Activated T-helper 2 cell treated with anti-CD3 and anti-CD28 coated beads, Interferon-gamma antibody, Interleukin-2, Interleukin-4, amounts not matched to agents 10 μg/mL and 5 μg/mL and 100 μg/mL, durations not matched to agents 14 hours and 24 hours and 36 hours (primary cell): Measurements from ENCODE around the gene PRSS1. TPM values are rescaled to one million over a fixed set of nuclear protein-coding genes. Genes with fewer than 3 reads are reported as not detected.

Source experiments
- DNase-seq: peaks from one replicate; pipeline ENCODE4 v3.0.0; 2021; ENCODE audit warnings: low spot score
- H3K27ac Mint-ChIP-seq: one replicate; pipeline ENCODE4 v1.8.0; 2021; ENCODE audit warnings: mixed read lengths
- H3K27me3 Mint-ChIP-seq: one replicate; pipeline ENCODE4 v1.8.0; 2021; ENCODE audit warnings: low read depth, mixed read lengths
- H3K36me3 Mint-ChIP-seq: one replicate; pipeline ENCODE4 v1.8.0; 2021; ENCODE audit warnings: low read depth, mixed read lengths
- H3K4me1 Mint-ChIP-seq: one replicate; pipeline ENCODE4 v1.8.0; 2021; ENCODE audit warnings: low read depth, mixed read lengths
- H3K4me3 Mint-ChIP-seq: one replicate; pipeline ENCODE4 v1.8.0; 2021; ENCODE audit warnings: low read depth, mild to moderate bottlenecking, moderate library complexity, mixed read lengths
- H3K9me3 Mint-ChIP-seq: one replicate; pipeline ENCODE4 v1.8.0; 2021; ENCODE audit warnings: mixed read lengths
- intact Hi-C: fragments of 100-400 bp; cut with micrococcal nuclease; formaldehyde crosslinking; loops from one replicate; pipeline ENCODE4 v1.15.1; 2023
- total RNA-seq: library from RNA; stranded (reverse); gene quantifications from 2 replicates; pipeline ENCODE4 v1.2.3, GENCODE V29; 2022

Gene PRSS1
- total RNA-seq, 1 donor from 2014 or later = not detected

DNA sequence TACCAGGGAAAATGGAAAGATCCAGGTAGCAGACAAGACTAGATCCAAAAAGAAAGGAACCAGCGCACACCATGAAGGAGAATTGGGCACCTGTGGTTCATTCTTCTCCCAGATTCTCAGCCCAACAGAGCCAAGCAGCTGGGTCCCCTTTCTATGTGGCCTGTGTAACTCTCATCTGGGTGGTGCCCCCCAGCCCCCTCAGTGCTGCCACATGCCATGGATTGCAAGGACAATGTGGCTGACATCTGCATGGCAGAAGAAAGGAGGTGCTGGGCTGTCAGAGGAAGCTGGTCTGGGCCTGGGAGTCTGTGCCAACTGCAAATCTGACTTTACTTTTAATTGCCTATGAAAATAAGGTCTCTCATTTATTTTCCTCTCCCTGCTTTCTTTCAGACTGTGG is 42.9 kb downstream of the PRSS1 start:
- no peak for DNase-seq
- Mint-ChIP-seq H3K36me3 (peaks cover 82% of the 10 kb centered on the region), H3K27ac (peak overlapping the region; percentile 93), H3K4me1 (peaks cover 39% of the 10 kb centered on the region), H3K9me3 (no peaks in the 10 kb centered on the region), H3K27me3 (no peaks in the 10 kb centered on the region), H3K4me3 (peak overlapping the region; percentile 78)
- intact Hi-C loops = loop anchor here (10.0 kb wide), 1 partner anchor 1777 kb away; the partner anchor contains the start of gene MRPS33

DNA sequence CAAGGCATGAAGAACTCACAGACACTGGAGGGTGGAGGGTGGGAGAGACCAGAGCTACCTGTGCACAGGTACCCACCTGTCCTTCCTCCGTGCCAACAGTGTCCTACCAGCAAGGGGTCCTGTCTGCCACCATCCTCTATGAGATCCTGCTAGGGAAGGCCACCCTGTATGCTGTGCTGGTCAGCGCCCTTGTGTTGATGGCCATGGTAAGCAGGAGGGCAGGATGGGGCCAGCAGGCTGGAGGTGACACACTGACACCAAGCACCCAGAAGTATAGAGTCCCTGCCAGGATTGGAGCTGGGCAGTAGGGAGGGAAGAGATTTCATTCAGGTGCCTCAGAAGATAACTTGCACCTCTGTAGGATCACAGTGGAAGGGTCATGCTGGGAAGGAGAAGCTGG is 43.3 kb downstream of the PRSS1 start:
- Mint-ChIP-seq H3K36me3 (peaks cover 82% of the 10 kb centered on the region), H3K9me3 (no peaks in the 10 kb centered on the region), H3K4me1 (peaks cover 39% of the 10 kb centered on the region), H3K4me3 (peak overlapping the region; percentile 77), H3K27ac (peak overlapping the region; percentile 93), H3K27me3 (no peaks in the 10 kb centered on the region)
- intact Hi-C loops = loop anchor here (10.0 kb wide), 1 partner anchor 1778 kb away; the partner anchor contains the start of gene MRPS33
- DNase-seq = no peak

GRCh38 chr7:142793156-142793555 is 43.9 kb downstream of the PRSS1 start:
- peaks cover 39% of the 10 kb centered on the region for H3K4me1 Mint-ChIP-seq
- peak overlapping the region; percentile 65 for H3K4me3 Mint-ChIP-seq
- no peak for DNase-seq
- intact Hi-C loops = loop anchor here (10.0 kb wide), 1 partner anchor 1778 kb away; the partner anchor contains the start of gene MRPS33
- peaks cover 82% of the 10 kb centered on the region for H3K36me3 Mint-ChIP-seq
- H3K9me3 Mint-ChIP-seq = no peaks in the 10 kb centered on the region
- no peaks in the 10 kb centered on the region for H3K27me3 Mint-ChIP-seq
- peak overlapping the region; percentile 93 for H3K27ac Mint-ChIP-seq

DNA sequence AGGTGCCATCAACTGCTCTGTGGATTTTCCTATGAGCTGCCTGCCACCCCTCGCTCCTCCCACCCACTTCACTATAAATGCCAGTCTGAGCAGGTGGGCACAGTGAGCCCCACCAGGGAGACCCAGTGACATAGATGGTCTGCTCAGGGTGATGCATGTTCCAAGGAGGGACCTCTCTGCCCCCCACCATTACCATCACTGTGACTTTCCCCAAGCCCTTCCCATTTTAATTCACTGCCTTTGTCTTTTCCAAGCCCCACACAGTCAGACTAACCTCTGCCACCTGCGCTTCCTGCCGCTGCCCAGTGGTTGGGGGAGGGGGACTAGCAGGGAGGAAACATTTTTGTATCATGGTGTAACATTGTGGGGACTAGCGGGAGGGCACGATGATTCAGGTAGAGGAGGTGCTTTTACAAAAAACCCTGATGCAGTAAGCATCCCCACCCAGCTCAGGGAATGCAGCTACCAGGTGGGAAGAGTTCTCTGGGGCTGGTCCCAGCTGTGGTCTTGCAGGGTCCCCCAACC is 46.1 kb downstream of the PRSS1 start:
- no peak for DNase-seq
- peaks cover 82% of the 10 kb centered on the region for H3K36me3 Mint-ChIP-seq
- peak overlapping the region; percentile 95 for H3K4me3 Mint-ChIP-seq
- no peaks in the 10 kb centered on the region for H3K9me3 Mint-ChIP-seq
- peaks cover 61% of the 10 kb centered on the region for H3K4me1 Mint-ChIP-seq
- intact Hi-C loops = loop anchor here (2.0 to 10.0 kb wide), 2 partner anchors 13 to 1781 kb away; partner anchors contain the start of gene MRPS33
- H3K27ac Mint-ChIP-seq = peak overlapping the region; percentile 93
- no peaks in the 10 kb centered on the region for H3K27me3 Mint-ChIP-seq

DNA sequence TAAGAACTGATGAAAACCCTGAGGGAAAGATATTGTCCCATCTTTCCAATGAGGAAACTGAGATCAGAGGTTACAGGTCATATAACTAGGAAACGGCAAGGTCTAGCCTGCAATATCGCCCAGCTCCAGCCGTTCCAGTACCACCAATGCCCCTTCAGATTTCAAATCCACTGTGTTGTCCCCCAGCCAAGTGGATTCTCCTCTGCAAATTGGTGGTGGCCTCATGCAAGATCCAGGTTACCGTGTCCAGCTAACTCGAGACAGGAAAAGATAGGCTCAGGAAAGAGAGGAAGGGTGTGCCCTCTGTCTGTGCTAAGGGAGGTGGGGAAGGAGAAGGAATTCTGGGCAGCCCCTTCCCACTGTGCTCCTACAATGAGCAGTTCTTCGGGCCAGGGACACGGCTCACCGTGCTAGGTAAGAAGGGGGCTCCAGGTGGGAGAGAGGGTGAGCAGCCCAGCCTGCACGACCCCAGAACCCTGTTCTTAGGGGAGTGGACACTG is 46.8 kb downstream of the PRSS1 start:
- DNase-seq = no peak
- Mint-ChIP-seq H3K36me3 (peaks cover 82% of the 10 kb centered on the region), H3K9me3 (no peaks in the 10 kb centered on the region), H3K4me3 (peak overlapping the region; percentile 95), H3K27ac (peak overlapping the region; percentile 93), H3K27me3 (no peaks in the 10 kb centered on the region), H3K4me1 (peaks cover 62% of the 10 kb centered on the region)
- intact Hi-C loops = loop anchor here (2.0 to 10.0 kb wide), 2 partner anchors 475 to 1781 kb away; partner anchors contain the start of gene MRPS33

DNA sequence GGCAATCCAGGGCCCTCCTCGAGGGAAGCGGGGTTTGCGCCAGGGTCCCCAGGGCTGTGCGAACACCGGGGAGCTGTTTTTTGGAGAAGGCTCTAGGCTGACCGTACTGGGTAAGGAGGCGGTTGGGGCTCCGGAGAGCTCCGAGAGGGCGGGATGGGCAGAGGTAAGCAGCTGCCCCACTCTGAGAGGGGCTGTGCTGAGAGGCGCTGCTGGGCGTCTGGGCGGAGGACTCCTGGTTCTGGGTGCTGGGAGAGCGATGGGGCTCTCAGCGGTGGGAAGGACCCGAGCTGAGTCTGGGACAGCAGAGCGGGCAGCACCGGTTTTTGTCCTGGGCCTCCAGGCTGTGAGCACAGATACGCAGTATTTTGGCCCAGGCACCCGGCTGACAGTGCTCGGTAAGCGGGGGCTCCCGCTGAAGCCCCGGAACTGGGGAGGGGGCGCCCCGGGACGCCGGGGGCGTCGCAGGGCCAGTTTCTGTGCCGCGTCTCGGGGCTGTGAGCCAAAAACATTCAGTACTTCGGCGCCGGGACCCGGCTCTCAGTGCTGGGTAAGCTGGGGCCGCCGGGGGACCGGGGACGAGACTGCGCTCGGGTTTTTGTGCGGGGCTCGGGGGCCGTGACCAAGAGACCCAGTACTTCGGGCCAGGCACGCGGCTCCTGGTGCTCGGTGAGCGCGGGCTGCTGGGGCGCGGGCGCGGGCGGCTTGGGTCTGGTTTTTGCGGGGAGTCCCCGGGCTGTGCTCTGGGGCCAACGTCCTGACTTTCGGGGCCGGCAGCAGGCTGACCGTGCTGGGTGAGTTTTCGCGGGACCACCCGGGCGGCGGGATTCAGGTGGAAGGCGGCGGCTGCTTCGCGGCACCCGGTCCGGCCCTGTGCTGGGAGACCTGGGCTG is 47.5 kb downstream of the PRSS1 start:
- Mint-ChIP-seq H3K9me3 (no peaks in the 10 kb centered on the region), H3K36me3 (peaks cover 80% of the 10 kb centered on the region), H3K27ac (peak overlapping the region; percentile 99), H3K27me3 (no peaks in the 10 kb centered on the region), H3K4me3 (peak overlapping the region; percentile 95), H3K4me1 (peaks cover 64% of the 10 kb centered on the region)
- intact Hi-C loops = loop anchor here (1.0 to 10.0 kb wide), 3 partner anchors 10 to 1782 kb away; partner anchors contain the start of gene MRPS33
- no peak for DNase-seq

GRCh38 chr7:142797391-142798377 is 48.4 kb downstream of the PRSS1 start:
- H3K9me3 Mint-ChIP-seq = no peaks in the 10 kb centered on the region
- intact Hi-C loops = loop anchor here (1.0 to 10.0 kb wide), 3 partner anchors 11 to 1783 kb away; partner anchors contain the start of gene MRPS33
- peaks cover 69% of the 10 kb centered on the region for H3K4me1 Mint-ChIP-seq
- DNase-seq = no peak
- peak overlapping the region; percentile 95 for H3K4me3 Mint-ChIP-seq
- H3K27ac Mint-ChIP-seq = peak overlapping the region; percentile 99
- H3K36me3 Mint-ChIP-seq = peaks cover 80% of the 10 kb centered on the region
- H3K27me3 Mint-ChIP-seq = no peaks in the 10 kb centered on the region

GRCh38 chr7:142798451-142799436 is 49.5 kb downstream of the PRSS1 start:
- DNase-seq = no peak
- H3K27me3 Mint-ChIP-seq = no peaks in the 10 kb centered on the region
- no peaks in the 10 kb centered on the region for H3K9me3 Mint-ChIP-seq
- peak overlapping the region; percentile 95 for H3K4me3 Mint-ChIP-seq
- intact Hi-C loops = loop anchor here (10.0 kb wide), 1 partner anchor 1784 kb away; the partner anchor contains the start of gene MRPS33
- peak overlapping the region; percentile 99 for H3K27ac Mint-ChIP-seq
- H3K36me3 Mint-ChIP-seq = peaks cover 80% of the 10 kb centered on the region
- H3K4me1 Mint-ChIP-seq = peaks cover 70% of the 10 kb centered on the region

- no peak for DNase-seq
- H3K36me3 Mint-ChIP-seq = peaks cover 82% of the 10 kb centered on the region
Observed at GRCh38 chr7:142799437-142799835, 50.2 kb downstream of the PRSS1 start.

GRCh38 chr7:142800088-142800487 is 50.8 kb downstream of the PRSS1 start:
- Mint-ChIP-seq H3K9me3 (no peaks in the 10 kb centered on the region), H3K27ac (peak overlapping the region; percentile 99), H3K4me3 (peak overlapping the region; percentile 95), H3K36me3 (peaks cover 85% of the 10 kb centered on the region), H3K4me1 (peaks cover 71% of the 10 kb centered on the region), H3K27me3 (no peaks in the 10 kb centered on the region)
- DNase-seq = no peak
- intact Hi-C loops = loop anchor here (1.0 kb wide), 1 partner anchor 8 kb away; no protein-coding TSS in a partner anchor

More at GRCh38 chr7:142799437-142799835, 50.2 kb downstream of the PRSS1 start:
- Mint-ChIP-seq H3K27me3 (no peaks in the 10 kb centered on the region), H3K4me3 (peak overlapping the region; percentile 95), H3K9me3 (no peaks in the 10 kb centered on the region), H3K27ac (peak overlapping the region; percentile 99), H3K4me1 (peaks cover 71% of the 10 kb centered on the region)
- intact Hi-C loops = loop anchor here (10.0 kb wide), 1 partner anchor 1785 kb away; the partner anchor contains the start of gene MRPS33
